Measurements from ENCODE around the gene MOV10. TPM values are rescaled to one million over a fixed set of nuclear protein-coding genes. Genes with fewer than 3 reads are reported as not detected.

Gene MOV10
- total and polyA plus RNA-seq, 9 of the 15 experiments (the other 6 are each of a cell fraction or from before 2014, with no cell fraction given), result 16.7 to 105 (median 49.5) TPM

DNA sequence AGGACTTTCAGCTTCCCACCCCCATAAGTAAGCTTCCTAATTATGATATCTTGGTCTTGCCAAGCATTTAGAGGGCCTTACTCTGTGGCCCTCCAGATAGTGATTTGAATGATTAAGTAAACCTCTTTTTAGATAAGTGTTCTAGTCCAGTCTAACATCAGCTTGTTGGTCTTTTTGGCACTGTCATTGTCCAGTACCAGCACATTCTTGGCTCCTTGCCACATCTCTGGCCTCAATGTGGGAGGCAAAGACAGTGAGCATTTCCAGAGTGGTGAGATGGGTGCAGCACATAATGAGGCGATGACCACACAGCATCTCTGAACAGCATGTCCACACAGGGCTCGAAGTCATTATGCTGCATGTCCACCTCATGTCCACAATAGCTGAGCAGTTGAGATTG lies 48.8 kb upstream of the MOV10 start (continued):
- peak; percentile 35 for TF ChIP-seq E2F8 (IDR thresholded peaks at IDR 0.05; ENCODE audit: low read depth, partially characterized antibody)
- TF ChIP-seq TCF3 (CRISPR knock-in tag; IDR thresholded peaks at IDR 0.05), result peak; percentile 15; the same call in 1 of the 2 replicates
- TF ChIP-seq CBFA2T2 (conservative IDR thresholded peaks at IDR 0.05), result peak; percentile 62; the same call in 1 of the 2 replicates
- no peak for TF ChIP-seq ZNF507 (tag; conservative IDR thresholded peaks at IDR 0.05)
- no peak for TF ChIP-seq ZNF263 (CRISPR knock-in tag; IDR thresholded peaks at IDR 0.05; ENCODE audit: borderline replicate concordance)
- peak; percentile 72 for TF ChIP-seq NFIX (CRISPR knock-in tag; IDR thresholded peaks at IDR 0.05; ENCODE audit: low read depth)
- no peak for TF ChIP-seq ZNF217 (CRISPR knock-in tag; IDR thresholded peaks at IDR 0.05)
- TF ChIP-seq SP1 (CRISPR knock-in tag; IDR thresholded peaks at IDR 0.05), result no peak
- TF ChIP-seq NEUROD1 (IDR thresholded peaks at IDR 0.05; ENCODE audit: borderline replicate concordance, low read depth, low read length, partially characterized antibody), result no peak
- no peak for TF ChIP-seq ZBTB8A (IDR thresholded peaks at IDR 0.05; ENCODE audit: partially characterized antibody)
- no peak for TF ChIP-seq PREB (CRISPR knock-in tag; IDR thresholded peaks at IDR 0.05)
- TF ChIP-seq XRCC3 (IDR thresholded peaks at IDR 0.05), result no peak
- TF ChIP-seq CREM (IDR thresholded peaks at IDR 0.05; ENCODE audit: low read depth), result peak; percentile 60
- TF ChIP-seq POLR2A (conservative IDR thresholded peaks at IDR 0.05), result 0 out of 2 replicates have a peak, but pooled peaks have one; percentile 30
- TF ChIP-seq, protein P1, sequence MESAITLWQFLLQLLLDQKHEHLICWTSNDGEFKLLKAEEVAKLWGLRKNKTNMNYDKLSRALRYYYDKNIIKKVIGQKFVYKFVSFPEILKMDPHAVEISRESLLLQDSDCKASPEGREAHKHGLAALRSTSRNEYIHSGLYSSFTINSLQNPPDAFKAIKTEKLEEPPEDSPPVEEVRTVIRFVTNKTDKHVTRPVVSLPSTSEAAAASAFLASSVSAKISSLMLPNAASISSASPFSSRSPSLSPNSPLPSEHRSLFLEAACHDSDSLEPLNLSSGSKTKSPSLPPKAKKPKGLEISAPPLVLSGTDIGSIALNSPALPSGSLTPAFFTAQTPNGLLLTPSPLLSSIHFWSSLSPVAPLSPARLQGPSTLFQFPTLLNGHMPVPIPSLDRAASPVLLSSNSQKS (CRISPR knock-in tag; IDR thresholded peaks at IDR 0.05), result no peak
- TF ChIP-seq RBM25 (IDR thresholded peaks at IDR 0.05; ENCODE audit: low read depth, low read length, severe bottlenecking), result no peak
- TF ChIP-seq ZNF253 (CRISPR knock-in tag; conservative IDR thresholded peaks at IDR 0.05), result no peak
- no peak for TF ChIP-seq IRF1 (CRISPR knock-in tag; IDR thresholded peaks at IDR 0.05; ENCODE audit: borderline replicate concordance)
- TF ChIP-seq, protein P2, sequence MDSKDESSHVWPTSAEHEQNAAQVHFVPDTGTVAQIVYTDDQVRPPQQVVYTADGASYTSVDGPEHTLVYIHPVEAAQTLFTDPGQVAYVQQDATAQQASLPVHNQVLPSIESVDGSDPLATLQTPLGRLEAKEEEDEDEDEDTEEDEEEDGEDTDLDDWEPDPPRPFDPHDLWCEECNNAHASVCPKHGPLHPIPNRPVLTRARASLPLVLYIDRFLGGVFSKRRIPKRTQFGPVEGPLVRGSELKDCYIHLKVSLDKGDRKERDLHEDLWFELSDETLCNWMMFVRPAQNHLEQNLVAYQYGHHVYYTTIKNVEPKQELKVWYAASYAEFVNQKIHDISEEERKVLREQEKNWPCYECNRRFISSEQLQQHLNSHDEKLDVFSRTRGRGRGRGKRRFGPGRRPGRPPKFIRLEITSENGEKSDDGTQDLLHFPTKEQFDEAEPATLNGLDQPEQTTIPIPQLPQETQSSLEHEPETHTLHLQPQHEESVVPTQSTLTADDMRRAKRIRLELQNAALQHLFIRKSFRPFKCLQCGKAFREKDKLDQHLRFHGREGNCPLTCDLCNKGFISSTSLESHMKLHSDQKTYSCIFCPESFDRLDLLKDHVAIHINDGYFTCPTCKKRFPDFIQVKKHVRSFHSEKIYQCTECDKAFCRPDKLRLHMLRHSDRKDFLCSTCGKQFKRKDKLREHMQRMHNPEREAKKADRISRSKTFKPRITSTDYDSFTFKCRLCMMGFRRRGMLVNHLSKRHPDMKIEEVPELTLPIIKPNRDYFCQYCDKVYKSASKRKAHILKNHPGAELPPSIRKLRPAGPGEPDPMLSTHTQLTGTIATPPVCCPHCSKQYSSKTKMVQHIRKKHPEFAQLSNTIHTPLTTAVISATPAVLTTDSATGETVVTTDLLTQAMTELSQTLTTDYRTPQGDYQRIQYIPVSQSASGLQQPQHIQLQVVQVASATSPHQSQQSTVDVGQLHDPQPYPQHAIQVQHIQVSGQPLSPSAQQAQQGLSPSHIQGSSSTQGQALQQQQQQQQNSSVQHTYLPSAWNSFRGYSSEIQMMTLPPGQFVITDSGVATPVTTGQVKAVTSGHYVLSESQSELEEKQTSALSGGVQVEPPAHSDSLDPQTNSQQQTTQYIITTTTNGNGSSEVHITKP (IDR thresholded peaks at IDR 0.05; ENCODE audit: partially characterized antibody), result peak; percentile 8
- TF ChIP-seq ARID1B (IDR thresholded peaks at IDR 0.05), result peak; percentile 73
- TF ChIP-seq ATF7 (IDR thresholded peaks at IDR 0.05), result peak; percentile 52; the same call in 1 of the 2 replicates
